WTC11 (cell line): Measurements from ENCODE around the gene SLAIN1.

Source experiments
- CREB1 ChIP-seq: sonication (generic); formaldehyde crosslinking; IDR thresholded peaks from 2 replicates; pipeline ENCODE4 v1.8.0; 2023; ENCODE audit warnings: mild to moderate bottlenecking, missing genetic modification reagents
- ESRRA ChIP-seq: sonication (generic); formaldehyde crosslinking; IDR thresholded peaks from 2 replicates; pipeline ENCODE4 v1.8.1; 2022; ENCODE audit warnings: mild to moderate bottlenecking, missing genetic modification reagents, borderline replicate concordance
- JUN ChIP-seq: sonication (generic); formaldehyde crosslinking; IDR thresholded peaks from 2 replicates; pipeline ENCODE4 v1.8.0; 2023; ENCODE audit warnings: mild to moderate bottlenecking, missing genetic modification reagents
- NFYB ChIP-seq: sonication (generic); formaldehyde crosslinking; conservative IDR thresholded peaks from 2 replicates; pipeline ENCODE4 v1.8.0; 2022; ENCODE audit warnings: low read depth, missing genetic modification reagents
- SOX15 ChIP-seq: fragments of 250-450 bp; sonication (Bioruptor Pico); IDR thresholded peaks from 2 replicates; pipeline ENCODE4 v1.9.0; 2021; ENCODE audit warnings: mild to moderate bottlenecking
- TF ChIP-seq, protein P1 (sequence below): fragments of 200-600 bp; IDR thresholded peaks from 2 replicates; pipeline ENCODE4 v1.8.0; 2022; ENCODE audit warnings: antibody characterized with exemption
- TF ChIP-seq, protein P2 (sequence below): sonication (generic); formaldehyde crosslinking; IDR thresholded peaks from 2 replicates; pipeline ENCODE4 v1.8.0; 2022; ENCODE audit warnings: mild to moderate bottlenecking, missing genetic modification reagents
- TF ChIP-seq, protein P3 (sequence below): sonication (generic); formaldehyde crosslinking; IDR thresholded peaks from 2 replicates; pipeline ENCODE4 v1.8.1; 2022; ENCODE audit warnings: low read depth, missing genetic modification reagents, borderline replicate concordance
- TF ChIP-seq, protein P4 (sequence below): sonication (generic); formaldehyde crosslinking; IDR thresholded peaks from 2 replicates; pipeline ENCODE4 v1.8.1; 2022; ENCODE audit warnings: low read depth, mild to moderate bottlenecking, moderate library complexity, missing genetic modification reagents, borderline replicate concordance

DNA sequence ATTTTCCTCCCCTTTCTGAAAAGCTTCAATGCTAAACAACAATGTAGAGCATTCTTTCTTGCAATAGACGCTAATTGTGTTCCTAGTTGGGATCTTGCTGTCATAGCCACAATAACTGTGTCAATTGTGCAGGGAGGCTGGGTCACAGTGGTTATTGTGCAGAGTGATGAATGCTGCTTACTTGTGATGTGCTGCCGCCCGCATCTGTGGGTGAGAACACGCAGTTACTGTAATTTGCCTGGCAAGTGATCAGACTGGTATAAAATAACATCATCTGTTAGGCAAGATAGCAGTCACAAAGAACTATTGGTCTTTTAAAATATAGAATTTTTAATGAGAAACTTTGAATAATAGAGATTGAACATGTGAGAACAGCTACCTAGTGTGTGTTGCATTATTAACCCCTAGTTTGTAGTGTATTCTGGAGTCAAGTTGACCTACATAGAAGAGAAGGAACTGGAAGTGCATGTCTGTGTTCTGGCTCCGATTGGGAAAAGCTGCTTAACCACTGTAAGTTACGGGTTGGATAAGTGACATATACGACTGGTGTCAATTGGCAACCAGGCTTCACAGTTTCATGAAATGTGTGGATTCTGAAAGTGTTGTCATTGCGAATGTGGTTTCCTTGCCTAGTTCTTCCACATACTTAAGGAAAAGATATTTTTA is 43.6 kb downstream of the SLAIN1 start:
- TF ChIP-seq, protein P1, sequence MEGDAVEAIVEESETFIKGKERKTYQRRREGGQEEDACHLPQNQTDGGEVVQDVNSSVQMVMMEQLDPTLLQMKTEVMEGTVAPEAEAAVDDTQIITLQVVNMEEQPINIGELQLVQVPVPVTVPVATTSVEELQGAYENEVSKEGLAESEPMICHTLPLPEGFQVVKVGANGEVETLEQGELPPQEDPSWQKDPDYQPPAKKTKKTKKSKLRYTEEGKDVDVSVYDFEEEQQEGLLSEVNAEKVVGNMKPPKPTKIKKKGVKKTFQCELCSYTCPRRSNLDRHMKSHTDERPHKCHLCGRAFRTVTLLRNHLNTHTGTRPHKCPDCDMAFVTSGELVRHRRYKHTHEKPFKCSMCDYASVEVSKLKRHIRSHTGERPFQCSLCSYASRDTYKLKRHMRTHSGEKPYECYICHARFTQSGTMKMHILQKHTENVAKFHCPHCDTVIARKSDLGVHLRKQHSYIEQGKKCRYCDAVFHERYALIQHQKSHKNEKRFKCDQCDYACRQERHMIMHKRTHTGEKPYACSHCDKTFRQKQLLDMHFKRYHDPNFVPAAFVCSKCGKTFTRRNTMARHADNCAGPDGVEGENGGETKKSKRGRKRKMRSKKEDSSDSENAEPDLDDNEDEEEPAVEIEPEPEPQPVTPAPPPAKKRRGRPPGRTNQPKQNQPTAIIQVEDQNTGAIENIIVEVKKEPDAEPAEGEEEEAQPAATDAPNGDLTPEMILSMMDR, result no peak
- no peak for TF ChIP-seq JUN
- TF ChIP-seq, protein P2, sequence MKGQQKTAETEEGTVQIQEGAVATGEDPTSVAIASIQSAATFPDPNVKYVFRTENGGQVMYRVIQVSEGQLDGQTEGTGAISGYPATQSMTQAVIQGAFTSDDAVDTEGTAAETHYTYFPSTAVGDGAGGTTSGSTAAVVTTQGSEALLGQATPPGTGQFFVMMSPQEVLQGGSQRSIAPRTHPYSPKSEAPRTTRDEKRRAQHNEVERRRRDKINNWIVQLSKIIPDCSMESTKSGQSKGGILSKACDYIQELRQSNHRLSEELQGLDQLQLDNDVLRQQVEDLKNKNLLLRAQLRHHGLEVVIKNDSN, result no peak
- no peak for TF ChIP-seq ESRRA
- no peak for TF ChIP-seq NFYB (CRISPR knock-in tag)
- no peak for TF ChIP-seq CREB1
- no peak for TF ChIP-seq SOX15 (CRISPR knock-in tag)
- TF ChIP-seq, protein P3, sequence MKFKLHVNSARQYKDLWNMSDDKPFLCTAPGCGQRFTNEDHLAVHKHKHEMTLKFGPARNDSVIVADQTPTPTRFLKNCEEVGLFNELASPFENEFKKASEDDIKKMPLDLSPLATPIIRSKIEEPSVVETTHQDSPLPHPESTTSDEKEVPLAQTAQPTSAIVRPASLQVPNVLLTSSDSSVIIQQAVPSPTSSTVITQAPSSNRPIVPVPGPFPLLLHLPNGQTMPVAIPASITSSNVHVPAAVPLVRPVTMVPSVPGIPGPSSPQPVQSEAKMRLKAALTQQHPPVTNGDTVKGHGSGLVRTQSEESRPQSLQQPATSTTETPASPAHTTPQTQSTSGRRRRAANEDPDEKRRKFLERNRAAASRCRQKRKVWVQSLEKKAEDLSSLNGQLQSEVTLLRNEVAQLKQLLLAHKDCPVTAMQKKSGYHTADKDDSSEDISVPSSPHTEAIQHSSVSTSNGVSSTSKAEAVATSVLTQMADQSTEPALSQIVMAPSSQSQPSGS (CRISPR knock-in tag), result no peak
- TF ChIP-seq, protein P4, sequence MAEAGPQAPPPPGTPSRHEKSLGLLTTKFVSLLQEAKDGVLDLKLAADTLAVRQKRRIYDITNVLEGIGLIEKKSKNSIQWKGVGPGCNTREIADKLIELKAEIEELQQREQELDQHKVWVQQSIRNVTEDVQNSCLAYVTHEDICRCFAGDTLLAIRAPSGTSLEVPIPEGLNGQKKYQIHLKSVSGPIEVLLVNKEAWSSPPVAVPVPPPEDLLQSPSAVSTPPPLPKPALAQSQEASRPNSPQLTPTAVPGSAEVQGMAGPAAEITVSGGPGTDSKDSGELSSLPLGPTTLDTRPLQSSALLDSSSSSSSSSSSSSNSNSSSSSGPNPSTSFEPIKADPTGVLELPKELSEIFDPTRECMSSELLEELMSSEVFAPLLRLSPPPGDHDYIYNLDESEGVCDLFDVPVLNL (CRISPR knock-in tag), result no peak
